H9 (cell line): Measurements from ENCODE around the gene CLIC3. TPM values are rescaled to one million over a fixed set of nuclear protein-coding genes. Genes with fewer than 3 reads are reported as not detected.

Experiments used
- DNase-seq: peaks from one replicate; pipeline ENCODE4 v3.0.0-alpha.2; 2017
- H2AFZ ChIP-seq: one replicate; pipeline ENCODE4 v1.6.1; 2013; ENCODE audit warnings: mild to moderate bottlenecking, low read length, control low read depth, moderate library complexity
- H2AK5ac ChIP-seq: 2 replicates; pipeline ENCODE4 v1.6.1; 2013; ENCODE audit warnings: low read length, control low read depth, mixed read lengths; ENCODE audit not compliant: insufficient read length
- H2BK120ac ChIP-seq: one replicate; pipeline ENCODE4 v1.6.1; 2013; ENCODE audit warnings: low read depth, mild to moderate bottlenecking, low read length, control low read depth, inconsistent platforms; ENCODE audit not compliant: poor library complexity, severe bottlenecking
- H2BK12ac ChIP-seq: 2 replicates; pipeline ENCODE4 v1.6.1; 2013; ENCODE audit warnings: low read length, control low read depth, mixed read lengths, low read depth; ENCODE audit not compliant: insufficient read length
- H2BK15ac ChIP-seq: 2 replicates; pipeline ENCODE4 v1.6.1; 2013; ENCODE audit warnings: low read depth, low read length, control low read depth
- H2BK20ac ChIP-seq: one replicate; pipeline ENCODE4 v1.6.1; 2013; ENCODE audit warnings: low read depth, mild to moderate bottlenecking, low read length, control low read depth, inconsistent platforms; ENCODE audit not compliant: poor library complexity, severe bottlenecking
- H2BK5ac ChIP-seq: 2 replicates; pipeline ENCODE4 v1.6.1; 2013; ENCODE audit warnings: low read length, control low read depth, mixed read lengths; ENCODE audit not compliant: insufficient read length
- H3K14ac ChIP-seq: 2 replicates; pipeline ENCODE4 v1.6.1; 2013; ENCODE audit warnings: low read length, control low read depth; ENCODE audit not compliant: insufficient read depth
- H3K18ac ChIP-seq: 2 replicates; pipeline ENCODE4 v1.6.1; 2013; ENCODE audit warnings: low read depth, mild to moderate bottlenecking, mixed read lengths, low read length, control low read depth; ENCODE audit not compliant: insufficient read length
- H3K23ac ChIP-seq: 2 replicates; pipeline ENCODE4 v1.6.1; 2013; ENCODE audit warnings: low read length, control low read depth, mixed read lengths, low read depth; ENCODE audit not compliant: insufficient read length
- H3K23me2 ChIP-seq: 2 replicates; pipeline ENCODE4 v1.6.1; 2013; ENCODE audit warnings: low read depth, mild to moderate bottlenecking, mixed read lengths, low read length, control low read depth; ENCODE audit not compliant: insufficient read length, poor library complexity, severe bottlenecking
- H3K27ac ChIP-seq: 2 replicates; pipeline ENCODE4 v1.5.1; 2013; ENCODE audit warnings: low read length, control low read depth, mixed read lengths, low read depth; ENCODE audit not compliant: insufficient read length
- H3K27me3 ChIP-seq: 2 replicates; pipeline ENCODE4 v1.6.1; 2013; ENCODE audit warnings: low read length, control low read depth, inconsistent platforms; ENCODE audit not compliant: insufficient read depth
- H3K4ac ChIP-seq: 2 replicates; pipeline ENCODE4 v1.6.1; 2013; ENCODE audit warnings: low read depth, mild to moderate bottlenecking, control low read depth, inconsistent platforms, low read length, moderate library complexity
- H3K4me1 ChIP-seq: 2 replicates; pipeline ENCODE4 v1.6.1; 2013; ENCODE audit warnings: low read length, control low read depth, inconsistent platforms; ENCODE audit not compliant: insufficient read depth
- H3K4me2 ChIP-seq: 2 replicates; pipeline ENCODE4 v1.6.1; 2013; ENCODE audit warnings: low read length, control low read depth, mixed read lengths; ENCODE audit not compliant: insufficient read length, insufficient read depth
- H3K56ac ChIP-seq: 2 replicates; pipeline ENCODE4 v1.6.1; 2013; ENCODE audit warnings: low read depth, mild to moderate bottlenecking, mixed read lengths, low read length, control low read depth; ENCODE audit not compliant: insufficient read length
- H3K79me1 ChIP-seq: 2 replicates; pipeline ENCODE4 v1.6.1; 2013; ENCODE audit warnings: low read depth, mild to moderate bottlenecking, moderate library complexity, low read length, control low read depth, inconsistent platforms; ENCODE audit not compliant: insufficient read depth, poor library complexity, severe bottlenecking
- H3K79me2 ChIP-seq: 2 replicates; pipeline ENCODE4 v1.6.1; 2013; ENCODE audit warnings: low read length, control low read depth, inconsistent platforms; ENCODE audit not compliant: insufficient read depth
- H3K9ac ChIP-seq: 2 replicates; pipeline ENCODE4 v1.6.1; 2013; ENCODE audit warnings: low read length, control low read depth, mixed read lengths; ENCODE audit not compliant: insufficient read length; ENCODE audit errors: extremely low read depth
- H3K9me3 ChIP-seq: one replicate; pipeline ENCODE4 v1.6.1; 2013; ENCODE audit warnings: low read depth, low read length, inconsistent platforms; ENCODE audit not compliant: control insufficient read depth
- H3T11ph ChIP-seq: one replicate; pipeline ENCODE4 v1.6.1; 2013; ENCODE audit warnings: mild to moderate bottlenecking, low read length, control low read depth, inconsistent platforms
- H4K20me1 ChIP-seq: one replicate; pipeline ENCODE4 v1.6.1; 2013; ENCODE audit not compliant: control insufficient read depth, insufficient read length, insufficient read depth
- H4K5ac ChIP-seq: 2 replicates; pipeline ENCODE4 v1.6.1; 2013; ENCODE audit warnings: low read depth, mild to moderate bottlenecking, mixed read lengths, low read length, control low read depth; ENCODE audit not compliant: insufficient read length
- H4K8ac ChIP-seq: replicated peaks from 2 replicates; pipeline ENCODE4 v1.6.1; 2013; ENCODE audit warnings: low read length, control low read depth, mixed read lengths, low read depth; ENCODE audit not compliant: insufficient read length
- H4K91ac ChIP-seq: 2 replicates; pipeline ENCODE4 v1.6.1; 2013; ENCODE audit warnings: low read depth, mild to moderate bottlenecking, moderate library complexity, mixed read lengths, low read length, control low read depth; ENCODE audit not compliant: insufficient read length
- H3K27ac Mint-ChIP-seq, 3 experiments: 2 replicates in 2 of 3; 3 replicates in 1 of 3; pipeline ENCODE4 v1.8.0; 2020 to 2021; ENCODE audit warnings: mixed read lengths in 3 of 3, mild to moderate bottlenecking in 1 of 3, moderate library complexity in 1 of 3
- H3K27me3 Mint-ChIP-seq: 2 replicates; pipeline ENCODE4 v1.8.0; 2021; ENCODE audit warnings: low read depth, mild to moderate bottlenecking, moderate library complexity, mixed read lengths
- H3K36me3 Mint-ChIP-seq, 3 experiments: 2 replicates in 2 of 3; 3 replicates in 1 of 3; pipeline ENCODE4 v1.8.0; 2020 to 2021; ENCODE audit warnings: low read depth in 3 of 3, mixed read lengths in 3 of 3; ENCODE audit not compliant: insufficient read depth in 1 of 3
- H3K4me1 Mint-ChIP-seq, 2 experiments: 2 replicates each; pipeline ENCODE4 v1.8.0; 2020; ENCODE audit warnings: mixed read lengths in 2 of 2
- H3K4me3 Mint-ChIP-seq, 2 experiments: 2 replicates in 1 of 2; 3 replicates in 1 of 2; pipeline ENCODE4 v1.8.0; 2020 to 2021; ENCODE audit warnings: mild to moderate bottlenecking in 2 of 2, mixed read lengths in 2 of 2, moderate library complexity in 1 of 2
- H3K9me3 Mint-ChIP-seq, 2 experiments: 2 replicates in 1 of 2; 3 replicates in 1 of 2; pipeline ENCODE4 v1.8.0; 2020; ENCODE audit warnings: mild to moderate bottlenecking in 2 of 2, mixed read lengths in 2 of 2, moderate library complexity in 1 of 2
- CTCF ChIP-seq: fragments of 200-600 bp; sonication (generic); conservative IDR thresholded peaks from 3 replicates; pipeline ENCODE4 v1.8.0; 2021; ENCODE audit warnings: antibody characterized with exemption, mild to moderate bottlenecking
- WGBS: extraction: QIAGEN DNeasy Blood & Tissue Kit; methylation state at CpG from one replicate; pipeline ENCODE4 v1.1.7; 2013; ENCODE audit warnings: missing lambda C conversion rate, low lambda C conversion rate, mixed read lengths; ENCODE audit not compliant: insufficient read length; ENCODE audit errors: extremely low coverage; 5-methylcytosine and 5-hydroxymethylcytosine counted together
- total RNA-seq: library from RNA; stranded (reverse); gene quantifications from 2 replicates; pipeline ENCODE4 v1.2.1, GENCODE V29; 2021

CLIC3 gene
- total RNA-seq, 1 experiment from 2014 or later, result 0.31 TPM

- H4K20me1 ChIP-seq, result no peaks in the 10 kb centered on the region
- H2BK5ac ChIP-seq, result no peak overlapping the region
- H3K4me1 ChIP-seq, result no peaks in the 10 kb centered on the region
- no peak overlapping the region for H3K18ac ChIP-seq
- H3K27ac Mint-ChIP-seq, result no peak overlapping the region
- H4K91ac ChIP-seq, result no peak overlapping the region
- H4K8ac ChIP-seq, result no peak overlapping the region
- no peak for TF ChIP-seq CTCF
- no peak overlapping the region for H3K4me3 Mint-ChIP-seq
- H3K4ac ChIP-seq, result no peak overlapping the region
- no peak overlapping the region for H3K23ac ChIP-seq
- H2BK15ac ChIP-seq, result no peak overlapping the region
- WGBS, result no CpG with 5 or more reads among the region's 12 CpGs
- no peak overlapping the region for H3K27ac ChIP-seq
- no peak overlapping the region for H2AK5ac ChIP-seq
- H2BK20ac ChIP-seq, result no peak overlapping the region
- H4K5ac ChIP-seq, result no peak overlapping the region
- no peak overlapping the region for H3K14ac ChIP-seq
- peaks cover 6% of the 10 kb centered on the region for H3K23me2 ChIP-seq
- H3K9ac ChIP-seq, result no peak overlapping the region
- H3K79me1 ChIP-seq, result no peaks in the 10 kb centered on the region
- H3K9me3 ChIP-seq, result no peaks in the 10 kb centered on the region
- H3K4me1 Mint-ChIP-seq, result peaks cover 9 to 12% of the 10 kb centered on the region in 2 experiments
- peaks cover 14% of the 10 kb centered on the region for H3K27me3 Mint-ChIP-seq
- H3T11ph ChIP-seq, result no peak overlapping the region
- H3K27me3 ChIP-seq, result no peaks in the 10 kb centered on the region
- H2BK120ac ChIP-seq, result no peak overlapping the region
- no peak overlapping the region for H2AFZ ChIP-seq
- DNase-seq, result no peak
- no peaks in the 10 kb centered on the region for H3K79me2 ChIP-seq
- H3K9me3 Mint-ChIP-seq, result peaks cover 5 to 6% of the 10 kb centered on the region in 2 experiments; a peak in 3 of 5 replicates
- H2BK12ac ChIP-seq, result no peak overlapping the region
- peaks cover 0 to 8% (median 2%) of the 10 kb centered on the region in 3 experiments; a peak in 4 of 7 replicates for H3K36me3 Mint-ChIP-seq
- no peak overlapping the region for H3K56ac ChIP-seq
- no peak overlapping the region for H3K4me2 ChIP-seq
Measured at GRCh38 chr9:136995772-136996311, 526 bp downstream of the CLIC3 start.
